Stomach (tissue), 9 donors: ENCODE measurements around the gene MYO3B. TPM values are rescaled to one million over a fixed set of nuclear protein-coding genes. Genes with fewer than 3 reads are reported as not detected.
"Not testable (repeated sequence)": the region's sequence is repeated elsewhere in the genome, so short reads cannot be mapped to it uniquely, and the experiment has no call there.

ENCODE experiments used
- DNase-seq, 2 donors: peaks; one replicate each; pipeline versions ENCODE4 v3.0.0 to v3.0.0-alpha.2; 2013 to 2019
- H3K27ac ChIP-seq, 5 donors: fragments of 200-600 bp in 4 of 5; sonication (generic) in 4 of 5; one replicate each; pipeline ENCODE4 v1.5.1; 2013 to 2019; ENCODE audit warnings: mild to moderate bottlenecking in 1 of 5, moderate library complexity in 1 of 5
- H3K27me3 ChIP-seq, 3 donors: fragments of 200-600 bp; sonication (generic); one replicate each; pipeline ENCODE4 v1.5.1; 2017 to 2019; ENCODE audit warnings: mixed run types in 1 of 3
- H3K36me3 ChIP-seq, 4 donors: fragments of 200-600 bp; sonication (generic); 1 replicate in 3 of 4; 2 replicates in 1 of 4; pipeline ENCODE4 v1.5.1; 2016 to 2019
- H3K4me1 ChIP-seq, 4 donors: fragments of 200-600 bp; sonication (generic); one replicate each; pipeline ENCODE4 v1.5.1; 2016 to 2019
- H3K4me3 ChIP-seq, 4 donors: fragments of 200-600 bp; sonication (generic) in 3 of 4; one replicate each; pipeline ENCODE4 v1.5.1; 2016 to 2019; ENCODE audit warnings: mild to moderate bottlenecking in 1 of 4
- H3K9me3 ChIP-seq, 4 donors: fragments of 200-600 bp; sonication (generic); one replicate each; pipeline ENCODE4 v1.5.1; 2016 to 2019
- EP300 ChIP-seq: sonication (generic); formaldehyde crosslinking; IDR thresholded peaks from one replicate; pipeline ENCODE4 v1.6.1; 2017; ENCODE audit warnings: antibody characterized with exemption
- POLR2A ChIP-seq, 4 donors: fragments of 450-650 bp; IDR thresholded peaks; one replicate each; pipeline ENCODE4 v1.6.1; 2016; ENCODE audit warnings: antibody characterized with exemption in 4 of 4, control low read depth in 2 of 4, mild to moderate bottlenecking in 1 of 4, moderate library complexity in 1 of 4
- POLR2AphosphoS5 ChIP-seq, 3 donors: sonication (generic); formaldehyde crosslinking; IDR thresholded peaks; one replicate each; pipeline ENCODE4 v1.6.1; 2016; ENCODE audit warnings: antibody characterized with exemption in 3 of 3
- WGBS, 5 donors: extraction: QIAGEN DNeasy Blood & Tissue Kit in 3 of 5; methylation state at CpG; one replicate each; pipeline versions ENCODE4 v1.1.5 to v1.1.7; 2013 to 2018; 5-methylcytosine and 5-hydroxymethylcytosine counted together
- intact Hi-C: fragments of 100-400 bp; cut with DNase I; formaldehyde crosslinking; loops from one replicate; pipeline ENCODE4 v1.15.1; 2023; ENCODE audit warnings: low total_unique reads
- polyA plus RNA-seq, 3 donors: library from polyadenylated mRNA; stranded (reverse); fragments of 200-250 nt; gene quantifications; one replicate each; pipeline ENCODE4 v1.2.3, GENCODE V29; 2013
- total RNA-seq, 5 donors: library from RNA; depleted of rRNA; stranded (reverse); fragments of >200 nt; gene quantifications; one replicate each; pipeline versions ENCODE4 v1.1.0 to v1.2.3, GENCODE V29; 2014 to 2016
- TF ChIP-seq, protein P1 (sequence below), 7 experiments: fragments of 450-650 bp in 4 of 7; fragments of 200-600 bp in 3 of 7; sonication (generic) in 3 of 7; IDR thresholded peaks; one replicate each; pipeline ENCODE4 v1.5.1; 2016 to 2019; ENCODE audit warnings: antibody characterized with exemption in 7 of 7, control low read depth in 2 of 7, mild to moderate bottlenecking in 1 of 7
- donor health status: healthy with polysubstance abuse.
- donor health status: Bipolar disorder and iron deficiency.
- donor health status: healthy.

The MYO3B gene
- total and polyA plus RNA-seq, 8 donors, result 0.05 to 0.37 TPM; not detected in 6

DNA sequence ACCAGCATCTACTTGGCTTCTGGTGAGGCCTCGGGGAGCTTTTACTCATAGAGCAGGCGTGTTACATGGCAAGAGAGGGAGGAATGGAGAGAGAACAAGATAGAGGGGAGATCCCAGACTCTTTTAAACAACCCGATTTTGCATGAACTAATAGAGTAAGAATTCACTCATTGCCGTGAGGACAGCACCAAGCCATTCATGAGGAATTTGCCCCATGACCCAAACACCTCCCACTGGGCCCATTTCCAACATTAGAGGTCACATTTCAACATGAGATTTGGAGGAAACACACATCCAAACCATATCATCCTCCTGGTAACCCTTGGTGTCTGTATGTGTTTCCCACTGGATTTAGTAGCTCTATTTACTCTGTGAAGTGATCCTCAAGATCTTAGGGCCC lies 287.3 kb downstream of the MYO3B start:
- no peak overlapping the region for H3K27ac ChIP-seq
- intact Hi-C loops, result no loop called here
- no peaks in the 10 kb centered on the region for H3K27me3 ChIP-seq
- TF ChIP-seq EP300 (no peak), POLR2A (IDR thresholded peaks at IDR 0.05) (no peak), POLR2AphosphoS5 (IDR thresholded peaks at IDR 0.05) (no peak)
- TF ChIP-seq, protein P1, sequence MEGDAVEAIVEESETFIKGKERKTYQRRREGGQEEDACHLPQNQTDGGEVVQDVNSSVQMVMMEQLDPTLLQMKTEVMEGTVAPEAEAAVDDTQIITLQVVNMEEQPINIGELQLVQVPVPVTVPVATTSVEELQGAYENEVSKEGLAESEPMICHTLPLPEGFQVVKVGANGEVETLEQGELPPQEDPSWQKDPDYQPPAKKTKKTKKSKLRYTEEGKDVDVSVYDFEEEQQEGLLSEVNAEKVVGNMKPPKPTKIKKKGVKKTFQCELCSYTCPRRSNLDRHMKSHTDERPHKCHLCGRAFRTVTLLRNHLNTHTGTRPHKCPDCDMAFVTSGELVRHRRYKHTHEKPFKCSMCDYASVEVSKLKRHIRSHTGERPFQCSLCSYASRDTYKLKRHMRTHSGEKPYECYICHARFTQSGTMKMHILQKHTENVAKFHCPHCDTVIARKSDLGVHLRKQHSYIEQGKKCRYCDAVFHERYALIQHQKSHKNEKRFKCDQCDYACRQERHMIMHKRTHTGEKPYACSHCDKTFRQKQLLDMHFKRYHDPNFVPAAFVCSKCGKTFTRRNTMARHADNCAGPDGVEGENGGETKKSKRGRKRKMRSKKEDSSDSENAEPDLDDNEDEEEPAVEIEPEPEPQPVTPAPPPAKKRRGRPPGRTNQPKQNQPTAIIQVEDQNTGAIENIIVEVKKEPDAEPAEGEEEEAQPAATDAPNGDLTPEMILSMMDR (IDR thresholded peaks at IDR 0.05), result no peak
- no peak overlapping the region for H3K4me3 ChIP-seq
- no peaks in the 10 kb centered on the region for H3K4me1 ChIP-seq
- no peak for DNase-seq
- no peaks in the 10 kb centered on the region for H3K36me3 ChIP-seq
- no peaks in the 10 kb centered on the region for H3K9me3 ChIP-seq
- WGBS, 5 donors, result 73 to 79% (median 76%) methylated on average over 4 of the region's 4 CpGs

DNA sequence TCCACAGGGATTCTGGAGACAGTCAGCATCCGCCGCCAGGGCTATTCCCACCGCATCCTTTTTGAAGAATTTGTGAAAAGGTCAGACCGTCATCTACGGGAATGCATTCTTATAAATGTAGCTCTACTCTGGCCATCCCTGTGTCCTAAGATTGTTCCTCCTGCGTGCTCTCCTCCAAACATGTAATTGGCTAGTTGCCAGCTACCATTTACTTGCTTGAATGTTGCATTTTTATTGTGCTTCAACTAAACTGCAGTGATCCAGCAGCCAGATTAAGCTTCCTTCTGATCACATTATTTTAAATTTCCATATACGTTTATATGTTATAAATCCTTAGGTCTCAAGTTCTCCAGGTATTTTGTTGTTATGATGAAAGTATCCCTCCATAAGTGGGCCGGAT lies 288.7 kb downstream of the MYO3B start:
- no peak for TF ChIP-seq POLR2AphosphoS5 (IDR thresholded peaks at IDR 0.05)
- TF ChIP-seq, protein P1 (IDR thresholded peaks at IDR 0.05), result no peak
- no peak for TF ChIP-seq POLR2A (IDR thresholded peaks at IDR 0.05)
- TF ChIP-seq EP300, result no peak
- 84 to 95% (median 92%) methylated on average over 8 of the region's 8 CpGs for WGBS, 5 donors
- Histone ChIP-seq H3K9me3 (no peaks in the 10 kb centered on the region), H3K4me1 (no peaks in the 10 kb centered on the region), H3K27me3 (no peaks in the 10 kb centered on the region), H3K4me3 (no peak overlapping the region), H3K36me3 (no peaks in the 10 kb centered on the region), H3K27ac (no peak overlapping the region)
- intact Hi-C loops, result no loop called here
- DNase-seq, result no peak

DNA sequence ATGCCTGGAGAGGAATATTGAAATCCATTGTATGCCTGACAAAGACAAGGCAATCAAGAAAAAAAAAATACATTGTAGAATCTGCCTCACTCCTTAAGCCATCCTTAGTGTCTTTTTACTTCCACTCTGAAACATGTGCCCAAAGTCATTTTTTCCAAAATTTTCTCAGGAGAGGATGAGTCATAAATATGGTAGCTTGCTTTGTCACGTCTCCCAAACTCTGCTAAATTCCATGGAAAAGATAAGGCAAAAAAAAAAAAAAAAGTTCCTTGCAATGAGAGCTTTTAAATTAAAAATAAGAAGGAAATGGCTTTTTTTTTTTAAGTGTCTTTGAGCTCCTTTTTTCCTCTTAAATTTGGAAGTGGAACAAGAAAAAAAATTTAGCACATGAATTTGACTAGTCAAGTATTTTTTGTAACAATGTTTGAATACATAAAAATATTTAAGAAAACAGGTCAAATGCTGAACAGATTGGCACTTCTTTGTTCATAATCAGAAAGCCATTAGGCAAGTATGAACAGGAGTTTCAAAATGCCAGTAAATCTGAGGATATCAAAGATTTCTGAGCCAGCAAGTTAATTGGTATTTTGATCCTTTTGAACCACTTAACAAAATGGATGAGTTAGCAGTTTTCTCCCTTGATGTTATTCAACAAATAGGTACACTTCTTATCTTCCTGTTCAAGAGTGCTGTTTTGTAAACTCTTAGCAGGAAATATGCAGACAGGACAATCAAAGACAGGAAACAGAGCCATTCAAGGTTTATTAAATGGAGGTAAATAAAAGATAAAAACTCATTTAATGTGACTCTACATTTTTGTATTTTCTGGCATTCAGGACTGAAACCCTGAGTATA lies 289.8 kb downstream of the MYO3B start:
- Histone ChIP-seq H3K4me3 (no peak overlapping the region), H3K27ac (no peak overlapping the region), H3K4me1 (no peaks in the 10 kb centered on the region), H3K9me3 (no peaks in the 10 kb centered on the region), H3K36me3 (no peaks in the 10 kb centered on the region), H3K27me3 (no peaks in the 10 kb centered on the region)
- WGBS, 5 donors, result 31 to 45% (median 35%) methylated on average over 1 of the region's 1 CpG
- no peak for TF ChIP-seq POLR2A (IDR thresholded peaks at IDR 0.05)
- no peak for TF ChIP-seq POLR2AphosphoS5 (IDR thresholded peaks at IDR 0.05)
- TF ChIP-seq, protein P1 (IDR thresholded peaks at IDR 0.05), result no peak
- no peak for TF ChIP-seq EP300
- no peak for DNase-seq
- intact Hi-C loops, result no loop called here

DNA sequence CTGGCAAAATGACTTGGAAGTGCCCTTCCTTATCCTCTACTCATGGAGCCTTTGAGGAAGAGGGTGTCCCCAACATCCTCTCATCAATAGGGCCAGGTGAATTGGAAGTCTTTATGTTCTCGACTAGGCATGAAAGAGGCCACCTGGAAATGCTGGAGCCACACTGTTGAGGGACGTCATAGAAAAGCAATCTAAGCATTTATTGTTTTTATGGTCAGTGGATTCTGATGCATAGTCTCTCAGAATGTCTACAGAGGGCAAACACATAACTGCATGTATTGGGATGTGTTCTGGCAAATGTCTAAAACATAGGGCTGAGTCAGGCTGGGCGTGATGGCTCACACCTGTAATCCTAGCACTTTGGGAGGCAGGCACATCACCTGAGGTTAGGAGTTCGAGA lies 290.6 kb downstream of the MYO3B start:
- Histone ChIP-seq H3K27me3 (no peaks in the 10 kb centered on the region), H3K9me3 (no peaks in the 10 kb centered on the region), H3K4me3 (no peak overlapping the region), H3K4me1 (no peaks in the 10 kb centered on the region), H3K36me3 (no peaks in the 10 kb centered on the region), H3K27ac (no peak overlapping the region)
- TF ChIP-seq POLR2A (IDR thresholded peaks at IDR 0.05), result no peak
- no peak for TF ChIP-seq EP300
- TF ChIP-seq, protein P1 (IDR thresholded peaks at IDR 0.05), result no peak
- no peak for TF ChIP-seq POLR2AphosphoS5 (IDR thresholded peaks at IDR 0.05)
- no peak for DNase-seq
- intact Hi-C loops, result no loop called here
- 82 to 90% (median 88%) methylated on average over 4 of the region's 4 CpGs for WGBS, 5 donors

DNA sequence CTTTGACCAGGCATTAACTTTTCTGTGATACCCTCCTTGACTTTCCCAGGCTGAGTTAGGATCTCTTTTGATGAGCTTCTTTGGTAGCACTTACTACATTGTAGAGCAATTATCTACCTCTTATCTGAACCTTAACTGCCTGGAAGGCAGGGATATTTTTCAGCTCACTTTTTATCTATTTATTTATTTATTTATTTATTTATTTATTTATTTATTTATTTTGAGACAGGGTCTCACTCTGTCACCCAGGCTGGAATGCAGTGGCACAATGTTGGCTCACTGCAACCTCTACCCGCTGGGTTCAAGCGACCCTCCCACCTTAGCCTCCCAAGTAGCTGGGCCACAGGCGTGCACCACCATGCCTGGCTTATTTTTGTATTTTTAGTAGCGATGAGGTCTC lies 294.6 kb downstream of the MYO3B start:
- H3K9me3 ChIP-seq, H3K4me1 ChIP-seq, DNase-seq, H3K27ac ChIP-seq, H3K36me3 ChIP-seq, intact Hi-C loops, H3K27me3 ChIP-seq, H3K4me3 ChIP-seq: not testable (repeated sequence)
- WGBS, 5 donors, result 89 to 98% (median 97%) methylated on average over 4 of the region's 4 CpGs
